Trophoblast cell (in vitro differentiated cells and primary cell): ENCODE results near the gene SEMA5A.

ENCODE experiments used
- DNase-seq, 2 donors: peaks; one replicate each; pipeline ENCODE4 v3.0.0-alpha.2; 2016
- H2AFZ ChIP-seq: 2 replicates; pipeline ENCODE4 v1.6.1; 2013; ENCODE audit warnings: low read length, moderate library complexity, mild to moderate bottlenecking; ENCODE audit not compliant: insufficient read depth, poor library complexity
- H2AK5ac ChIP-seq: 2 replicates; pipeline ENCODE4 v1.6.1; 2013; ENCODE audit warnings: mild to moderate bottlenecking, low read length
- H2BK120ac ChIP-seq: 2 replicates; pipeline ENCODE4 v1.6.1; 2013; ENCODE audit warnings: low read length, mild to moderate bottlenecking, moderate library complexity; ENCODE audit not compliant: insufficient read depth, poor library complexity
- H2BK12ac ChIP-seq: 2 replicates; pipeline ENCODE4 v1.6.1; 2013; ENCODE audit warnings: mild to moderate bottlenecking, low read length, moderate library complexity
- H2BK5ac ChIP-seq: 2 replicates; pipeline ENCODE4 v1.6.1; 2013; ENCODE audit warnings: low read length, low read depth, moderate library complexity, mild to moderate bottlenecking; ENCODE audit not compliant: poor library complexity
- H3K14ac ChIP-seq: 2 replicates; pipeline ENCODE4 v1.6.1; 2013; ENCODE audit warnings: mild to moderate bottlenecking, low read length
- H3K18ac ChIP-seq: 2 replicates; pipeline ENCODE4 v1.6.1; 2013; ENCODE audit warnings: mild to moderate bottlenecking, low read length
- H3K23ac ChIP-seq: 2 replicates; pipeline ENCODE4 v1.6.1; 2013; ENCODE audit warnings: low read length
- H3K27ac ChIP-seq: 2 replicates; pipeline ENCODE4 v1.5.1; 2013; ENCODE audit warnings: low read depth, mild to moderate bottlenecking, inconsistent platforms, low read length, moderate library complexity
- H3K27me3 ChIP-seq: 2 replicates; pipeline ENCODE4 v1.6.1; 2013; ENCODE audit warnings: inconsistent platforms, mild to moderate bottlenecking, low read length, moderate library complexity; ENCODE audit not compliant: insufficient read depth
- H3K36me3 ChIP-seq, 2 experiments: 1 replicate in 1 of 2; 2 replicates in 1 of 2; pipeline ENCODE4 v1.6.1; 2013; ENCODE audit warnings: low read length in 2 of 2, mild to moderate bottlenecking in 2 of 2, moderate library complexity in 1 of 2; ENCODE audit not compliant: insufficient read depth in 2 of 2, control insufficient read depth in 1 of 2
- H3K4ac ChIP-seq: 2 replicates; pipeline ENCODE4 v1.6.1; 2013; ENCODE audit warnings: low read depth, mild to moderate bottlenecking, low read length, moderate library complexity
- H3K4me1 ChIP-seq, 2 experiments: 1 replicate in 1 of 2; 2 replicates in 1 of 2; pipeline ENCODE4 v1.6.1; 2013; ENCODE audit warnings: low read length in 2 of 2, mild to moderate bottlenecking in 2 of 2, moderate library complexity in 1 of 2; ENCODE audit not compliant: insufficient read depth in 2 of 2, control insufficient read depth in 1 of 2
- H3K4me2 ChIP-seq: 2 replicates; pipeline ENCODE4 v1.6.1; 2013; ENCODE audit warnings: inconsistent platforms, mild to moderate bottlenecking, low read length, moderate library complexity
- H3K4me3 ChIP-seq: 2 replicates; pipeline ENCODE4 v1.5.1; 2013; ENCODE audit warnings: mild to moderate bottlenecking, low read depth, low read length, inconsistent platforms
- H3K79me1 ChIP-seq: one replicate; pipeline ENCODE4 v1.6.1; 2013; ENCODE audit warnings: low read length
- H3K79me2 ChIP-seq: 2 replicates; pipeline ENCODE4 v1.6.1; 2013; ENCODE audit warnings: low read length, mild to moderate bottlenecking; ENCODE audit not compliant: control insufficient read depth, insufficient read depth, poor library complexity
- H3K9ac ChIP-seq: 2 replicates; pipeline ENCODE4 v1.6.1; 2013; ENCODE audit warnings: mild to moderate bottlenecking, low read length
- H3K9me3 ChIP-seq: 2 replicates; pipeline ENCODE4 v1.6.1; 2013; ENCODE audit warnings: low read depth, mild to moderate bottlenecking, control low read depth, inconsistent platforms, low read length; ENCODE audit not compliant: insufficient read depth
- H4K12ac ChIP-seq: 2 replicates; pipeline ENCODE4 v1.6.1; 2013; ENCODE audit warnings: low read depth, mild to moderate bottlenecking, low read length, moderate library complexity
- H4K8ac ChIP-seq: 2 replicates; pipeline ENCODE4 v1.6.1; 2013; ENCODE audit warnings: low read depth, mild to moderate bottlenecking, low read length, moderate library complexity
- H4K91ac ChIP-seq: one replicate; pipeline ENCODE4 v1.6.1; 2013; ENCODE audit warnings: low read depth, mild to moderate bottlenecking, low read length, moderate library complexity
- WGBS: extraction: QIAGEN DNeasy Blood & Tissue Kit; methylation state at CpG from one replicate; pipeline ENCODE4 v1.1.7; 2013; ENCODE audit warnings: missing lambda C conversion rate; ENCODE audit not compliant: insufficient read length, insufficient coverage; ENCODE audit errors: extremely low coverage; 5-methylcytosine and 5-hydroxymethylcytosine counted together

SEMA5A gene

GRCh38 chr5:9340085-9340484, 205.8 kb downstream of the SEMA5A start:
- H3K79me2 ChIP-seq, result peaks cover 1% of the 10 kb centered on the region

GRCh38 chr5:9339206-9339818, 206.6 kb downstream of the SEMA5A start:
- Histone ChIP-seq H2BK120ac (no peak overlapping the region), H3K27me3 (no peaks in the 10 kb centered on the region), H3K18ac (no peak overlapping the region), H4K91ac (no peak overlapping the region), H3K4ac (no peak overlapping the region), H3K4me1 (peaks cover 4 to 9% of the 10 kb centered on the region in 2 experiments), H2BK12ac (no peak overlapping the region), H2BK5ac (no peak overlapping the region), H3K27ac (no peak overlapping the region), H3K36me3 (peaks cover 6 to 17% of the 10 kb centered on the region in 2 experiments), H3K4me3 (no peak overlapping the region), H3K9me3 (no peaks in the 10 kb centered on the region), H3K9ac (no peak overlapping the region), H4K8ac (no peak overlapping the region), H3K14ac (no peak overlapping the region), H4K12ac (no peak overlapping the region), H2AK5ac (no peak overlapping the region), H2AFZ (no peak overlapping the region), H3K4me2 (no peak overlapping the region), H3K23ac (no peak overlapping the region), H3K79me1 (peaks cover 3% of the 10 kb centered on the region), H3K79me2 (peaks cover 1% of the 10 kb centered on the region)
- no CpG with 5 or more reads among the region's 3 CpGs for WGBS
- peak in 1 of 2 donors; percentile 31 for DNase-seq

More at GRCh38 chr5:9340085-9340484, 205.8 kb downstream of the SEMA5A start:
- no peak overlapping the region for H2BK5ac ChIP-seq
- H2BK120ac ChIP-seq, result no peak overlapping the region
- no CpG with 5 or more reads among the region's 2 CpGs for WGBS
- H2BK12ac ChIP-seq, result no peak overlapping the region
- no peak overlapping the region for H3K4ac ChIP-seq
- H3K23ac ChIP-seq, result no peak overlapping the region
- no peak overlapping the region for H3K14ac ChIP-seq
- H3K27ac ChIP-seq, result no peak overlapping the region
- H4K8ac ChIP-seq, result no peak overlapping the region
- peaks cover 4 to 13% of the 10 kb centered on the region in 2 experiments for H3K36me3 ChIP-seq
- no peak overlapping the region for H3K18ac ChIP-seq
- DNase-seq, result no peak
- H3K9ac ChIP-seq, result no peak overlapping the region
- H3K4me1 ChIP-seq, result peaks cover 4 to 14% of the 10 kb centered on the region in 2 experiments
- H2AK5ac ChIP-seq, result no peak overlapping the region
- peaks cover 3% of the 10 kb centered on the region for H3K79me1 ChIP-seq
- H3K9me3 ChIP-seq, result no peaks in the 10 kb centered on the region
- no peaks in the 10 kb centered on the region for H3K27me3 ChIP-seq
- H2AFZ ChIP-seq, result no peak overlapping the region
- H4K91ac ChIP-seq, result no peak overlapping the region
- H3K4me3 ChIP-seq, result no peak overlapping the region
- no peak overlapping the region for H3K4me2 ChIP-seq
- no peak overlapping the region for H4K12ac ChIP-seq

- Histone ChIP-seq H3K9ac (no peak overlapping the region), H3K79me1 (peaks cover 3% of the 10 kb centered on the region), H3K14ac (no peak overlapping the region), H4K12ac (no peak overlapping the region), H3K4me1 (peaks cover 3 to 8% of the 10 kb centered on the region in 2 experiments), H2AFZ (no peak overlapping the region), H3K4ac (no peak overlapping the region), H3K36me3 (peaks cover 6 to 17% of the 10 kb centered on the region in 2 experiments), H4K91ac (no peak overlapping the region), H2BK120ac (no peak overlapping the region), H2BK5ac (no peak overlapping the region), H2BK12ac (no peak overlapping the region), H3K27ac (no peak overlapping the region), H3K79me2 (peaks cover 1% of the 10 kb centered on the region), H3K27me3 (no peaks in the 10 kb centered on the region), H3K18ac (no peak overlapping the region), H3K4me2 (no peak overlapping the region), H3K23ac (no peak overlapping the region), H3K4me3 (no peak overlapping the region), H2AK5ac (no peak overlapping the region), H3K9me3 (no peaks in the 10 kb centered on the region), H4K8ac (no peak overlapping the region)
- WGBS, result no CpG with 5 or more reads among the region's 4 CpGs
- no peak for DNase-seq
Observed at GRCh38 chr5:9338796-9339195, 207.1 kb downstream of the SEMA5A start.

GRCh38 chr5:9337928-9338595, 207.8 kb downstream of the SEMA5A start:
- no peak overlapping the region for H3K27ac ChIP-seq
- no peak overlapping the region for H4K8ac ChIP-seq
- no peaks in the 10 kb centered on the region for H3K79me2 ChIP-seq
- peaks cover 6 to 17% of the 10 kb centered on the region in 2 experiments for H3K36me3 ChIP-seq
- no peak overlapping the region for H2AFZ ChIP-seq
- no peaks in the 10 kb centered on the region for H3K9me3 ChIP-seq
- no peak overlapping the region for H3K4me2 ChIP-seq
- H3K4ac ChIP-seq, result no peak overlapping the region
- no peak overlapping the region for H2BK120ac ChIP-seq
- no CpG with 5 or more reads among the region's 4 CpGs for WGBS
- no peak overlapping the region for H2AK5ac ChIP-seq
- peaks cover 0 to 4% of the 10 kb centered on the region in 2 experiments for H3K4me1 ChIP-seq
- H3K14ac ChIP-seq, result no peak overlapping the region
- no peak overlapping the region for H2BK5ac ChIP-seq
- no peak overlapping the region for H3K9ac ChIP-seq
- H3K18ac ChIP-seq, result no peak overlapping the region
- H3K27me3 ChIP-seq, result no peaks in the 10 kb centered on the region
- DNase-seq, result no peak
- no peak overlapping the region for H4K91ac ChIP-seq
- H4K12ac ChIP-seq, result no peak overlapping the region
- H3K4me3 ChIP-seq, result no peak overlapping the region
- no peak overlapping the region for H3K23ac ChIP-seq
- H2BK12ac ChIP-seq, result no peak overlapping the region
- no peaks in the 10 kb centered on the region for H3K79me1 ChIP-seq
